HL-60/S4 treated with phorbol 12-myristate 13-acetate at 8.2 ng/mL for 4 days and 3 days (cell line): Measurements from ENCODE around the gene CCL14.

Experiments
- in situ Hi-C: fragments of 300-500 bp; cut with MboI; formaldehyde crosslinking; loops from 2 replicates; pipeline ENCODE4 v1.15.0; 2022; ENCODE audit warnings: low sequenced_read_pairs

Gene CCL14

GRCh38 chr17:35991075-35991474 lies 4.5 kb upstream of the CCL14 start:
- in situ Hi-C loops: no loop called here

- in situ Hi-C loops: no loop called here
Measured at GRCh38 chr17:35988164-35988563, 1.6 kb upstream of the CCL14 start.

GRCh38 chr17:35984140-35984539 lies 2.4 kb downstream of the CCL14 start:
- in situ Hi-C loops: no loop called here

GRCh38 chr17:35982409-35983191 lies 3.9 kb downstream of the CCL14 start:
- in situ Hi-C loops: no loop called here

GRCh38 chr17:35981908-35982330 lies 4.6 kb downstream of the CCL14 start:
- in situ Hi-C loops: no loop called here

- in situ Hi-C loops: no loop called here
Measured at GRCh38 chr17:35981246-35981645, 5.3 kb downstream of the CCL14 start, which contains the start of gene CCL16. Gene CCL16 (minus strand): TSS chr17:35981497. CDS start chr17:35981420, 77 bp downstream.

- in situ Hi-C loops: loop anchor here (10.0 kb wide), 2 partner anchors 96 to 166 kb away; no protein-coding TSS in a partner anchor
Measured at GRCh38 chr17:35978346-35978745, 8.2 kb downstream of the CCL14 start.

- in situ Hi-C loops: loop anchor here (10.0 kb wide), 2 partner anchors 97 to 167 kb away; no protein-coding TSS in a partner anchor
Measured at GRCh38 chr17:35977509-35977908, 9.0 kb downstream of the CCL14 start.

- in situ Hi-C loops: loop anchor here (10.0 to 25.0 kb wide), 3 partner anchors 101 to 514 kb away; partner anchors contain the start of gene ZNHIT3
Measured at GRCh38 chr17:35973333-35974260, 12.9 kb downstream of the CCL14 start.

- in situ Hi-C loops: loop anchor here (10.0 to 25.0 kb wide), 3 partner anchors 102 to 514 kb away; partner anchors contain the start of gene ZNHIT3
Measured at GRCh38 chr17:35972945-35973332, 13.6 kb downstream of the CCL14 start.

- in situ Hi-C loops: loop anchor here (10.0 to 25.0 kb wide), 3 partner anchors 102 to 515 kb away; partner anchors contain the start of gene ZNHIT3
Measured at GRCh38 chr17:35972535-35972934, 14.0 kb downstream of the CCL14 start.

GRCh38 chr17:35972066-35972465 lies 14.5 kb downstream of the CCL14 start:
- in situ Hi-C loops: loop anchor here (10.0 to 25.0 kb wide), 3 partner anchors 103 to 515 kb away; partner anchors contain the start of gene ZNHIT3

GRCh38 chr17:35969558-35970380 lies 16.8 kb downstream of the CCL14 start:
- in situ Hi-C loops: loop anchor here (10.0 to 25.0 kb wide), 3 partner anchors 105 to 518 kb away; partner anchors contain the start of gene ZNHIT3

GRCh38 chr17:35968520-35969054 lies 17.9 kb downstream of the CCL14 start:
- in situ Hi-C loops: loop anchor here (25.0 kb wide), 1 partner anchor 519 kb away; the partner anchor contains the start of gene ZNHIT3

GRCh38 chr17:35965272-35965671 lies 21.3 kb downstream of the CCL14 start:
- in situ Hi-C loops: loop anchor here (25.0 kb wide), 1 partner anchor 522 kb away; the partner anchor contains the start of gene ZNHIT3

GRCh38 chr17:35963663-35964062 lies 22.9 kb downstream of the CCL14 start:
- in situ Hi-C loops: loop anchor here (25.0 kb wide), 1 partner anchor 524 kb away; the partner anchor contains the start of gene ZNHIT3

GRCh38 chr17:35953720-35954119 lies 32.8 kb downstream of the CCL14 start:
- in situ Hi-C loops: loop anchor here (25.0 kb wide), 1 partner anchor 534 kb away; the partner anchor contains the start of gene ZNHIT3

GRCh38 chr17:35949401-35949800 lies 37.1 kb downstream of the CCL14 start:
- in situ Hi-C loops: no loop called here

GRCh38 chr17:35948092-35948491 lies 38.4 kb downstream of the CCL14 start:
- in situ Hi-C loops: no loop called here
